Frontal cortex (tissue), 4 donors: ENCODE measurements around the gene SH3PXD2B. TPM values are rescaled to one million over a fixed set of nuclear protein-coding genes. Genes with fewer than 3 reads are reported as not detected.
"Not testable (repeated sequence)": the region's sequence is repeated elsewhere in the genome, so short reads cannot be mapped to it uniquely, and the experiment has no call there.

Experiments
- DNase-seq, 2 donors: peaks; one replicate each; pipeline ENCODE4 v3.0.0; 2012; ENCODE audit warnings: low spot score in 2 of 2
- FAIRE-seq: peaks from 2 replicates; lab custom pipeline; 2012; peaks lifted over from hg19 to GRCh38; lab: Jason Lieb, UNC
- total RNA-seq: library from RNA; depleted of rRNA; stranded (reverse); fragments of >200 nt; gene quantifications from one replicate; pipeline ENCODE4 v1.2.3, GENCODE V29; 2014
- donor health status: control.
- donor health status: control.
- donor health status: control.

Gene SH3PXD2B
- total RNA-seq, 1 donor from 2014 or later, result 13.0 TPM

DNA sequence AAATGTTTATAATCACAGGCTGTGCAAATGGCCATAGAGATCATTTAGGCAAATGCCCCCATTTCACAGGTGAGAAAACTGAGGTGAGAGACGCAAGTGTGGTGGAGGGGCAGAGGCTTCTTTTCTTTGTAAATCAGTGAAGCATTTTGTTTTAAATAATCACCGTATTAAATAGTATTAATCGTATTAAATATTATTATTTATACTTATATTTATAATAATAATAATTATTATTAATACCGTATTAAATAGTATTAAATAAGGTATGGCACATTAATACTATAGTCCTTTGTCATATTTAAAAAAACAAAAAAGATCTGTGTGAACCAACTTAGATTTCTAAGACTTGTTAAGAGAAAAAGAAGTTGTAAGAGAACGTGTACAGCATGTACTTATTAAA is 32.6 kb upstream of the SH3PXD2B start:
- DNase-seq, result no peak
- peak; percentile 45 for FAIRE-seq

DNA sequence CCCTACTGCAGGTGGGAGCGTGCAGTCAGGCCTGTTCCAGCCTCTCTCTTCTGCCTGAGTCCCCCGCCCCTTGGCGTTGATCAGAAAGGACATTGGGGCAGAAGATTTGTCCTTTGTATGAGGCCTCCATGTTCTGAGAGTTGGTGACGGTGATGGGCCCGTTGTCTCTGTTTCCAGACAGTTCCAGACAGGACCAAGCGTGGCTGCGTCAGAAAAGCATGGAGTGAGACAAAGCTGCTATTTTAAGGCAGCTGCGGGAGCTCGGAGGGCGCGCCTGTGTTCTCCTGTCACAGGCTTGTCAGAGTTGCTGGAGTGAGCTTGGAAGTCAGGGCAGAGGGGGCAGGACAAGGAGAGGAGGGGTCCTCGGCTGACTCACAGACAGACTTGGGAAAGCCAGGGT is 32.1 kb upstream of the SH3PXD2B start:
- DNase-seq (no peak), FAIRE-seq (no peak)

DNA sequence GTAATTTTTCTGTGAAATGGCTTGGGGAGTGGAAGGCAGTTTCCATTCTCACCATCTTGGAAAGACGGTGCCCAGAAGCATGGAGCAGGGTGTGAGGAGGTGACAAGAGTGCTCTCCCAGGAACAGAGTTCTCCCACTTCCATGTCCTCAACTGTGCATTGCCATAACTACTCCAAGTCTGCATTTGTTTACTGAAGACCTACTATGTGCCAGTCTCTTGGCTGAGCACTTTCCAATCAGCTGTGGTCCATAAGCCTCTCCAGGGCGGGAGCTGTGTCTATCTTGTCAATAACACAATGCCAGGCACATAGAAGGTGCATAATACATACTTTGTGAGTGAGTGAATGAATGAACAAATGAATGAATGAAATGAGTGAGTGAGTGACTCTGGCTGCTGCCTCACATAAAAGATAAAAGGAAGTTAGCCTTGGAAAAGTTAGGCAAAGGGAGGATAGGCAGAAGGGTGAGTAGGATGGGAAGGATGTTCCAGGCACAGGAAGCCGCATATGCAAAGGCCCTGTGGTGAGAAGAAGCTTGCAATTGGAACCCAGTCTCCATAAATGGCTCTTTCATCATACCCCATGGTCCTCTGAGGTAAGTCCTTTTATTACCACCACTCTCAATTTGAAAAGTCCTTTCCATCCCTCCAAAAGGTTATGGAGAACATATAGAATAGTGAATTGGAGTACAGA is 31.3 kb upstream of the SH3PXD2B start:
- DNase-seq (no peak), FAIRE-seq (no peak)

DNA sequence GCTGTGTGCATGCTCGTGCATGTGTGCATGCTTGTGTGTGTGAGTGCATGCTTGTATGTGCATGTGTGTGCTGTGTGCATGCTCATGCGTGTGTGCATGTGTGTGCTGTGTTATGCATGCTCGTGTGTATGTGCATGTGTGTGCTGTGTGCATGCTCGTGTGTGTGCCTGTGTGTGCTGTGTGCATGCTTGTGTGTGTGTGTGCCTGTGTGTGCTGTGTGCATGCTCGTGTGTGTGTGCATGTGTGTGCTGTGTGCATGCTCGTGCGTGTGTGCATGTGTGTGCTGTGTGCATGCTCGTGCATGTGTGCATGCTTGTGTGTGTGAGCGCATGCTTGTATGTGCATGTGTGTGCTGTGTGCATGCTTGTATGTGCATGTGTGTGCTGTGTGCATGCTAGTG is 30.3 kb upstream of the SH3PXD2B start:
- FAIRE-seq, result no peak
- DNase-seq, result no peak

DNA sequence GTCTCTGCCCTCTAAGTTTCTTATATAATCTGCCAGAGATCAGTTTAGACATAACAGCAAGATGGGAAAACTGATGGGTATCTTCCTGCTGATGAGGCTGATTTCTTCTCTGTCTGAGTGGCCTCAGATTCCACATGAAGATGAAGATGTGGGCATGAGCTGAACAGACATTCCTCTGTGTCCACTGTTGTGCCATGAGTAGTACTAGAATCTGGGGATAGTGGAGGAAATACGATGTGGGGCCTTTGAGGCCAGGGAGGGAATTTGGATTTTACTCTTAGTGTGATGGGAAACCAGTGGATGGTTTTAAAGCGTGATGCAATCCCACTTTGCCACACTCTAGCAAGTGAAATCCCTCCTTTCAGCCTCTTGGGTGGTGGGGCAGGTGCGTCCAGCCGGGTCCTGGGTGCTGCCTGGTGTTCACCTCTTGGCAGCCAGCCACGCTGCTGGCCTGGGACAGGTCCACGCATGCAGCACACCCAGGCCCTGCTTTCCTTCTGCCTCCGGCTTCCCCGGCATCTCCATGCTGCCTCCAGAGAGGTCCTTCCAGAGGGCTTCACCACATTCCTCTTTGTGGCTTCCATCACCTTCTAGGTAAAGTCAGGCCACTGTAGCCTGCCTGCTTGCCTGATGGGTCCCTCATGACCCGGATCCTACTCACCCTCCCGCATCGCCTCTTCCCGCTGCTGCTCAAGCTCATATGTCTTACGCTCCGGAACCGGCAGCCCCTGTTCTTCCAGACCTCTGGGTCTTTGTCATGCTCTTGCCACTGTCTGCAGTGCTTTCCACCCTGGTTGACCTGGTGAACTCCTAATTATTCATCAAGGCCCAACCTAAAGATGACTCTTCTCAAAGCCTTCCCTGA is 28.1 kb upstream of the SH3PXD2B start:
- no peak for DNase-seq
- FAIRE-seq, result no peak

DNA sequence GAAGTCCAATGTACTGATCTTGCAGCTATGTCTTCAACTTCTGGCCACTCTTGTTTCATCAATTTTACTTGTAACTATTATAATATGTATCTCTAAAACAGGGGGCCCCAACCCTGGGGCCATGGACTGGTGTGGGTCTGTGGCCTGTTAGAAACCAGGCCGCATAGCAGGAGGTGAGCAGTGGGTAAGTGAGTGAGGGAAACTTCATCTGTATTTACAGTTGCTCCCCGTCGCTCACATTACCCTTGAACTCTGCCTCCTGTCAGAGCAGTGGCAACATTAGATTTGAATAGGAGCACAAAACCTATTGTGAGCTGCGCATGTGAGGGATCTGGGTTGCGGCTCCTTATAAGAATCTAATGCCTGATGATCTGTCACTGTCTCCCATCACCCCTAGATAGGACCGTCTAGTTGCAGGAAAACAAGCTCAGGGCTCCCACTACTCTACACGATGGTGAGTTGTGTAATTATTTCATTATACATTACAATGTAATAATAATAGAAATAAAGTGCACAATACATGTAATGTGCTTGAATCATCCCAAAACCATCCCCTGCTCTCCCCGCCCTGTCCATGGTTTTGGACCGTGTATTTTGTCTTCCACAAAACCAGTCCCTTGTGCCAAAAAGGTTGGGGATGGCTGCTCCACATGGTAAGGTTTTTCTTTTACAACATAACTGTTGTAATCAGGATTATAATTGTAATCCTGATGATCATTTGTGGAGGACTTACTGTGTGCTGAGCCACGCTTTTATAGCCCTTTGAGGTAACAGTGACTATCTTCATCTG is 26.9 kb upstream of the SH3PXD2B start:
- FAIRE-seq (no peak), DNase-seq (no peak)

DNA sequence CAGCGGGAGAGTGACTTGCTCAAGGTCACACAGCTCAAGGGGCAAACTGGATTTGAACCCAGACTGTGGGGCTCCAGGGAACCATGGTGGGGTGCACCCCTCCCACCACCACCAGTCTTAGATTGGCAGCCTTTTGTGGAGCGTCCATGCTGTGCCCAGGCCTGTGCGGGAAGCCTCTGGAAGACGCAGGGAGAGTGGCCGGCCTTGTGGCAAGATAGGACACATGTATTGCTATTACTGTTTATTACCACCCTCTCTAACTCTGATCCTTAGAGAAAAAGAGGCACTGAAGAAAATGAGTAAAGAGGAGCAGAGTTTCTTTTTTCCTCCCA is 25.4 kb upstream of the SH3PXD2B start:
- FAIRE-seq (no peak), DNase-seq (no peak)

DNA sequence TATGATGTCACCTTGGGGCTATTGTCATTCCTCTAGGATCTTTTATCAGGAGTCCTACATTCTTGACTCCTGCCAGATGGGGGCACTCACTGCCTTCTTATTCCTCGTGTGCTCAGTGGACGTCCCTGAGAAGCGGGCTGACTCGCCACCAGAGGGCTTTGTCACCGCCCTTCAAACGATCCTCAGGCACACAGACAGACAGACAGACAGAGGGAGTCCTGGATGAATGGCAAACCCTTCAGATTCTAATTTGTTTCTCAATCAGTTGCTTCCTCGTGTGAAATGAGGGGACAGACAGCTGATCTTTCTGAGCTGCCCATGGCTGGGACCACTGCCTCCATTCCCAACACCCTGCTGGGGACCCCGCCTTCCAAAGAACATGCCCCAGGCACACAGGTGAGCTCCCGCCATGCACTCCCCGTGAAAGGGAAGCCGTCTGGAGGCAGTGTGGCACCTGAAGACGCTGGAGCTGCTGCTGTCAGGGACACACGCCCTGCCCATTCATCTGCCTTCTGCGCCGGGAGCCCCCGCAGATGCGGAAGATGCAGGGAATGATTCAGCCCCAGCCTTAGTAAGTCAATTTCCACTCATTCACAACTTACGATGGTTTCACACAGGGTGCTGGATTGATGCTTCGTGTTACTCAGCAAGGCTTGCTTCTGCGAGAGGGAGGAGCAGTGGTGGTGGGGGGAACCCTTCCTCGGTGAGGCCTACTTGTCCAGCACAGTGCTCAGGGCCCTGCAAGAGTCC is 24.9 kb upstream of the SH3PXD2B start:
- peak; percentile 74 to 85 for DNase-seq
- FAIRE-seq, result no peak

DNA sequence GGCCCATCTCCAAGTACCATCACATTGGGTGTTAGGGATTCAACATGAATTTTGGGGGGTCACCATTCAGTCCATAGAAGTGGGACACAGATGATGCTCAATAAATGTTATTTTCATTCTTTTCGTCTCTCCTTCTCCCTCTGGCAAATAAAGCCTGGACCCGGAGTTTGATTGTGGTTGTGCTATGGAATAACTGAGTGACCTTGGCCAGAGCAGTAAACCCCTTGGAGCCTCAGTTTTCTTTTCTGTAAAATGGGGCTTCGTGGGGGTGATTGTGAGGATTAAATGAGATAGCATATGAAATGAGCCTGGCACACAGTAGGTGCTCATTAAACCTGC is 24.3 kb upstream of the SH3PXD2B start:
- not testable (repeated sequence) for DNase-seq, FAIRE-seq

DNA sequence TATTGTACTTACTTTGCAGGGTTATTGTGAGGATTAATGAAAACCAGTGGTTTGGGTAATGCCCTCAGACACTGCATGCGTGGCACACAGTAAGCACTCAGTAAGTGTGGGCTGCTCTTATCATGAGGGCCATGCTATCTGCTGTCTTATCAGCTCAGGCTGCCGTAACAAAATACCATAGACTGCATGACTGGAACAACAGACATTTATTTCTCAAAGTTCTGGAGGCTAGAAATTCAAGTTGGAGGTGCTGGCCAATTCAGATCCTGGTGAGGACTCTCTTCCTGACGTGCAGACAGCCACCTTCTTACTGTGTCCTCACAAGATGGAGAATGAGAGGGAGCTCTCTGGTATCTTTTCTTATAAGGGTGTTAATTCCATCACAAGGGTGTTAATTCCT is 23.9 kb upstream of the SH3PXD2B start:
- DNase-seq (no peak), FAIRE-seq (no peak)

DNA sequence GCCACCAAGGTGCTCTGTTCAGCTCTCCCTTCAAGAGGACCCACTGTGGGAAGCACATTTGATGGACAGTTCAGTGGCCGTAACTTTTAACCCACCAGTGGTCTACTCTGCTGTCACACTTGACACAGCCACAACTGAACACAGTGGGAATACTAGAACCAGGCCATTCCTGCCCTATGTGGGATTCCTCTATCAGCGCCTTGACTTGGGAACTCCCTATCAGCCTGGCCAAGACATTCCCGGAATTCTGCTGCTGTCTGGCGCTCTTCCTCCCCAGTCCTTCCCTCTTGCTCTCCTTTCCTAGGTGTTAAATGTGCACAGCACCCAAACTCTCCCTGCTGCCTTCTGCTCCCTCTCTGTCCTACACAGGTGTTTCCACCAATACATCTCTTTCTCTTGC is 23.1 kb upstream of the SH3PXD2B start:
- FAIRE-seq (no peak), DNase-seq (no peak)

DNA sequence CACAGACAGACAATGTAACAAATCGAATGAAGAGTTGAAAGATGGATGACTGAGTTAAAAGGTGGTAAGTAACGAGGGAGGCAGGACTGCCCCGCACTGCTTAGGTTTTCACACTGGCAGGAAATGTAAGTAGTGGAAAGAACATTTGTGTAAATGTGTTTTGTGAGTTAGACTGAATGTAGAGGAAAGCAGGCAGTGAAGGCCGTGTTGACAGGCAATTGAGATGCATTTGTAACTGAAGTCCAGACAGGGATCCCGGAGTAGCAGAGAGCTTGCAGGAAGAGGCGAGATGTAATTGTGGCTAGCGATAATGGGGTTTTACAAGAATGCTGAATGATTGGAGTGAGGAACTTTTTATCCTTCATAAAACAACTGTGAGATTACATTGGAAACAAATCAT is 20.0 kb upstream of the SH3PXD2B start:
- DNase-seq (no peak), FAIRE-seq (no peak)

DNA sequence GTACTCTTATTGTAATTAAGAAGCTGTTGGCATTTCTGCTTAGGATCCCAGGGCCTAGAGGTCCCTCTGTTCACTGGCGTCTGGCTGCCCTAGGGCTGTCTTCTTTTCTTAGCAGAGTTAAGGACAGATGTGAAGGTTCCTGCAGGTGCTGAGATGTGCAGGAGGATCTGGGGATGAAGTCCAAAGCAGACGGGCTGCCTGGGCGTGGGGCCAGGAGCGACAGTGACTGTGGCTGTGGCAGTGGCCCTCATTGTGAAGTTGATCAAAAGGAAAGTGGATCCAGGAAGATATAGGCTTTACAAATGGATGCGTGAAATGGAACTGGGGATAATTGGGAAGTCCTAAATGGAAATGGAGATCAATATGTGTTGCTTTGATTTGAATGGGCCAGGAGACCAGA is 19.1 kb upstream of the SH3PXD2B start:
- no peak for DNase-seq

DNA sequence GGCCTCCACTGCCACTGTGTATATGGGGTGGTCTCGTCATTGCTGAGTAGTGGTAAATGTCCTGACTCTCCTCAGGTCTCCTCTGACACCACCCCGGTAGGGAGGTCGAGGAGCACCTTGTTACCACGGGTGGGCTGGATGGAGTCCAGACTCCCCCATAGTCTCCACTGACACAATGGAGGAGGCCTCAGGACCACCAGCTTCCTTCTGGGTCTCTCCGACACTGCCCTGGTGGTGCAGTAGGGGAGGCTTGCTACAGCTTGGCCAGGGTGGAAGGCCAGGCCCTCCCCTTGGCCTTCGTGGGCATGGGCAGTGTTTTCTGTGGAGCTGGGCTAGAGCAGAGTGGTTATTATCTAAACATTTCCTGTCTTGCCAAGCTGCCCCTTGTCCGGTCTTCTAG is 15.4 kb upstream of the SH3PXD2B start:
- no peak for FAIRE-seq
- no peak for DNase-seq

More for the DNA sequence above, 19.1 kb upstream of the SH3PXD2B start:
- FAIRE-seq, result no peak

DNA sequence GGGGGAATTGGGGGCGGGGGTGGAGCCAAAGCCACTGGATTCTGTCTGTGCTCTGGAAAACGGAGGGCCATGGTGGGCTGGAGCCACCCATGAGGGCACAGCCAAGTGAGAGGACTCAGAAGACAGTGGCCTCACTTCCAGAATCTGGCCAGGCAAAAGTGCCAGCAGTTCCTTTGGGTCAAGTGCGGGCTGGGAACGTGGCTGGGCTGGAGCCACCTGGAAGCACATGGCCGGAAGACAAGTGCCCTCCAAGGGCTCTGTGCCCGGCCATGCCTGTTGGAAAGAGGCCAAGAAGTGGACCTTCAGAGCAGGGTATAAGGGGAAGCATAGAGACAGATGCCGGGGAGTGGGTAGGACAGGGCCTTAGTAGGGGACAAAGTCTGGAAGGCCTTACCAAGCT is 11.7 kb upstream of the SH3PXD2B start:
- FAIRE-seq, result no peak
- DNase-seq, result no peak

DNA sequence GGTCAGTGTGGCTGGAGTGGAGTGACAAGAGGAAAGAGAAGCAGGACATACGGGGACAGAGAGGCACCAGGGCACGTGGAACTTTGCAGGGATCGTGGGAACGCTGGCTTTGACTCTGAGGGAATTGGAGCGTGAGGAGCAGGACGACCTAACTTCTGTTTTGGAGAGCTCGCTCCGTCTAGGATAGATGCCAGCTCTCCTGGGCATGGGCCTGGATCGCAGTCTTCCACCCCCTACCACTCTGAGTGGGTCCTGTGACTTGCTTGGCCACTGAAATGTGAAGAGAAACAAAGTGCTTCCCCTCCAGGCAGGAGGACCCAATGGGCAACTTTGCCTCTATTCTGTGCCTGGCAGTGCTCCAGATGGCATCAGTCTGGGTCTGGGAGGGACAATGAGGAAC is 8.7 kb upstream of the SH3PXD2B start:
- FAIRE-seq, result no peak

DNA sequence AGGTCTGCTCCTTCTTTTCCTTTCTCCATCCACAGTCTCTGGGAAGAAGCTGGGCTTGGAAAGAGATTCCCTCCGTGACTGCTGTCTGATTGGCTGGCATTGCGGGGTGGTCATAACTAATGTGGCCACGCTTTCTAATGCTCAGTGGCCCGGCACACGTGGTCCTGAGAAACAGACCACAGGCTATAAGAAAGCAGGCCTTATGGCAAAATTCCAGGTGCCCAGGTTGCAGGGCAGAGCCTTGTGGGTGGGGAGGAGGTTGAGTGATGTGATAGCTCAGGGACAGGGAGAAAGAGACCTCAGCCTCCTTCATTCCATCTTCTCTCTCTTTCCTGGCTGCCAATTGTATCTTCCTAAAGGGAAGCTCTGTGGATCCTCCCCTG is 5.4 kb upstream of the SH3PXD2B start:
- FAIRE-seq (no peak), DNase-seq (no peak)

More for the DNA sequence above, 8.7 kb upstream of the SH3PXD2B start:
- DNase-seq, result no peak

DNA sequence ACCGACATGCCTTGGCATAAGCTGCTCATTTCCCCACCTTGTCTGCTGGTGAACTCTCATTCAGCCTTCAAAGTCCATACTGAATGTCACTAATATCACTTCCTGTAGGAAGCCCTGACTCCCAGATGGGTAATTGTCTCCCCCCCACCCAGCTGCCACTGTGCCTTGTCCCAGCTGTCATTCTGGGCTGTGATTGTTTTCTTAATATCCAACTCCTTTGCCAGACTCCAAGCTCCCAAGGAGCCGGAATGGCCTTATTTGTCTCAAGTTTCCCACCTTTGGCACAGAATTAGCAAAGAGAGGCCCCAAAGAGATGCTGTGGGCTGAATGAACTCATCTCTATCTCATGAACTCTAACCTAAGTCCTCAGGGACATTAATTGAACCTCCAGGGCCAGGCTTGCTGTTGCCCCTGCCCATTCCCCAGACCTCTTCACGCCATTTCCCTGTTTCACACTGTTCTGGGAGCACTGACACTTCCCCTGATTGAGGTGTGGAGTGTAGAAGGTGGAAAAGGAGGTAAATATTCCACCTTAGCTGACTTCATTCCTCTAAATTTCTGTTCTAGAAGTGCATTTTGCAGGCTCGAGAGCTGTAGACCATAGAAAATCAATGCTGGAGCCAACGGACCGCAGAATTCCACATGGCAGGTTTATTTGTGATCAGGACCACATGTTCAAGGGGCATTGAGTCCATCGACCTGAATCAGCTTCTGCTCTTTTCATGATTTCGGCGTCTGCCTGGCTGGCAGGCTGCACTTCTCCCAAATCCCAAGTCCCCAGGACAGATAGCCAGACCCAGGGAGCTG is 4.9 kb upstream of the SH3PXD2B start:
- FAIRE-seq (no peak), DNase-seq (no peak)

DNA sequence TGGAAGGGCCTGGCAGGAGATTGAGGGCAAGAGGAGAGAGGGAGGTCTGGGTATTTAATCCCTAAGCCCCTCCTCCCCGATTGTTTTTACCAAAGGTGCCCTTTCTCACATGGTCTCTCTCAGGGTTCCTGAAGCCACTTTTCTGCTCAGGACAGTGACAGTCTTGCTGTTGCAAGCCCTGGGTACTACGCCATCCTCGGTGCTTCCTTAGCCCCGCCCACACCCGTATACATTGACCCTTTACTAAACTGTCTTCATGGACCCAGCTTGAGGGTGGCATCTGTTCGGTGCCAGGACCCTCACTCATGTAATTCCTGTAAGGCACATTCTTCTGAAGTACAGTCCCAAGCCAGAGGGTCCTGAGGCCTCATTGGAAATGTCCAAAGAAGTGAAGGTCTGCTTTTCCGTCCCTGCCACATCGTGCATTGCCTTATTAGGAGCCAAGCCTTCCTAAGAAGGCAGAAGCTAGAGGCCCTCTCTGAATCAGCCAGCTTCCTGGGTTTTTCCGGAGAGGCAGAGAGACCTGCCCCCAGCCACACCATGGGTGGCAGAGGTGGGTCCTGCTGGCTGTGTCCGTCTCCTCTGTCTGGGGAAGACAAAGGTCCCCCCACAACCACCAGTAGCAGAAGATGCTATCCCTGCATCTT is 1.9 kb upstream of the SH3PXD2B start:
- FAIRE-seq (no peak), DNase-seq (no peak)
